ENCODE results near the gene SUN1.

- TF ChIP-seq CTCF (IDR thresholded peaks at IDR 0.05) (no peak), EZH2 (IDR thresholded peaks at IDR 0.05; ENCODE audit: borderline replicate concordance, insufficient read depth, low read depth, low read length, poor library complexity, severe bottlenecking) (no peak)
Observed at GRCh38 chr7:861222-861621, 28.9 kb downstream of the SUN1 start.
